Forelimb muscle (tissue), 1 donor: ENCODE data around the gene WNT9A. TPM values are rescaled to one million over a fixed set of nuclear protein-coding genes. Genes with fewer than 3 reads are reported as not detected.
"Not testable (repeated sequence)": the region's sequence is repeated elsewhere in the genome, so short reads cannot be mapped to it uniquely, and the experiment has no call there.

Experiments
- DNase-seq: peaks from one replicate; pipeline ENCODE4 v3.0.0-alpha.2; 2013; ENCODE audit warnings: low read depth
- polyA plus RNA-seq: library from polyadenylated mRNA; unstranded; fragments of 120-200 nt; gene quantifications from one replicate; pipeline ENCODE4 v1.2.1, GENCODE V29; 2013; ENCODE audit not compliant: insufficient read length

Gene WNT9A, protein sequence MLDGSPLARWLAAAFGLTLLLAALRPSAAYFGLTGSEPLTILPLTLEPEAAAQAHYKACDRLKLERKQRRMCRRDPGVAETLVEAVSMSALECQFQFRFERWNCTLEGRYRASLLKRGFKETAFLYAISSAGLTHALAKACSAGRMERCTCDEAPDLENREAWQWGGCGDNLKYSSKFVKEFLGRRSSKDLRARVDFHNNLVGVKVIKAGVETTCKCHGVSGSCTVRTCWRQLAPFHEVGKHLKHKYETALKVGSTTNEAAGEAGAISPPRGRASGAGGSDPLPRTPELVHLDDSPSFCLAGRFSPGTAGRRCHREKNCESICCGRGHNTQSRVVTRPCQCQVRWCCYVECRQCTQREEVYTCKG
- 11.2 TPM for polyA plus RNA-seq

DNA sequence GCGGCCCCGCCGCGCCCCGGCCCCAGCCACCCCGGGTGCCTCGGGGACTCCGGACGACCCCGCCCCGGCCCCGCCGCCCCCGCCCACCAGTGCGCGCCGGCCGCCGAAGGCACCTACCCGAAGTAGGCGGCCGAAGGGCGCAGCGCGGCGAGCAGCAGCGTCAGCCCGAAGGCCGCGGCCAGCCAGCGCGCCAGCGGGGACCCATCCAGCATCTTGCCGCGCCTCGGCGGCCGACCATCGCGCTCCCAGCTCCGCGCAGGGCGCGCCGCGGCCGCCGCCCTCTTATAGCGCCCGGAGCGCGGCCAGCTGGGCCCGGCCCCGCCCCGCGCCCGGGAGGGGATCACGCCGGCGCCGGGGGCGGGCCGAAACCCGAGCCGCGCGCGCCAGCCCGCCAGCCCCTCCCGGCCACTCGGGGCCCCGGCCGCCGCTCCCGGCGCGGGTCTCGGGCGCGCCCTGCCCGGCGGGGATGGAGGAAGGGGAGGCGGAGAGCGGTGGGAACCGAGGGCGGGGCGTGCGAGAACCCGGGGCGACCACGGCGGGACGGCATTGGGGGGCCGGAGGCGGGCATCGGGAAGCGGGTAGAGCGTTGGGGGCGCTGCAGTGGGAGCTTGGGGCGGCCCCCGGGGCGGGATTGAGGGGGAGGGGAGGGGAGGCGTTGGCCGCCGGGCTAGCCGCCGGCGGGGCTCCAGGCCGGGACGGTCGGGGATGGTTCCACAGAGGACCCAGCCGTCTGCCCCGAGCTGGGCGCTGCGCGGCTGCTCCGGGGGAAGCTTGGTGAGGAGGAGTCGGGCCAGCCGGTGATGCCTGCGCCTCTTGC is at the start of gene WNT9A:
TSS of gene WNT9A (minus strand) at position 257 of the 817 bp plus-strand sequence. CDS start at position 212, 45 bp downstream.
- peak; percentile 52 for DNase-seq

GRCh38 chr1:227996187-227996950 is 48.6 kb upstream of the WNT9A start:
- DNase-seq: no peak

DNA sequence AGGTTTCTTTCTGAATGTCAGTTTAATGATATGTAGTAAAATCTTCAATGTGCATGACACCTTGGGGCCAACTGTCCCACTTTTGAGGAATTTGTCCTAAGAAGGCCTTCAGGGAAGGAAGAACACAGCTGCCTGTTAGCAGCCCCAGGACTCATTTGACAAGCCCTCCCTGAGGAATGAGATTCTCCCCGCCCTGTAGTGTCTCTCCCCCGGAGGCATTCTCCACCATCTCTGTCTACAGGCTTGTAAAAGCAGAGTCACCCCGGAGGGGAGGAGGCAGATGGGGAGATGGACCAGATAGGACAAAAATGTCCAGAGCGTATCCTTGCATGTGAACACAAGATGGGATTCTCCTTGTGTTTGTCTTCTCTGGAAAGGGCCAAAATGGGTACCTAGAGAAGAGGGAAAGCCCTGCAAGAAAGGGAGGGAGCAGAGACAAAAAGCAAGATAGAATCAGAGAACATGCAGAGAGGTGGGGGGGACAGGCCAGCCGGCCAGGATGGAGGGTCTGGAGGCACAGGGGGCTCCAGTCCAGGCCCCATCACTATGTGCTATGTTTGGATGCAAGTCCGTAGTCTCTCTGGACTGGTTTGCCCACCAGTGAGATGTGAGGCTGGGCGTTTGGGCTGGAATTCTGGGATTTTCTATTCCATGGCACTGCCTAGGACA is 47.0 kb upstream of the WNT9A start:
- no peak for DNase-seq

- no peak for DNase-seq
These were observed 39.4 kb upstream of the WNT9A start for GRCh38 chr1:227987181-227987580.

DNA sequence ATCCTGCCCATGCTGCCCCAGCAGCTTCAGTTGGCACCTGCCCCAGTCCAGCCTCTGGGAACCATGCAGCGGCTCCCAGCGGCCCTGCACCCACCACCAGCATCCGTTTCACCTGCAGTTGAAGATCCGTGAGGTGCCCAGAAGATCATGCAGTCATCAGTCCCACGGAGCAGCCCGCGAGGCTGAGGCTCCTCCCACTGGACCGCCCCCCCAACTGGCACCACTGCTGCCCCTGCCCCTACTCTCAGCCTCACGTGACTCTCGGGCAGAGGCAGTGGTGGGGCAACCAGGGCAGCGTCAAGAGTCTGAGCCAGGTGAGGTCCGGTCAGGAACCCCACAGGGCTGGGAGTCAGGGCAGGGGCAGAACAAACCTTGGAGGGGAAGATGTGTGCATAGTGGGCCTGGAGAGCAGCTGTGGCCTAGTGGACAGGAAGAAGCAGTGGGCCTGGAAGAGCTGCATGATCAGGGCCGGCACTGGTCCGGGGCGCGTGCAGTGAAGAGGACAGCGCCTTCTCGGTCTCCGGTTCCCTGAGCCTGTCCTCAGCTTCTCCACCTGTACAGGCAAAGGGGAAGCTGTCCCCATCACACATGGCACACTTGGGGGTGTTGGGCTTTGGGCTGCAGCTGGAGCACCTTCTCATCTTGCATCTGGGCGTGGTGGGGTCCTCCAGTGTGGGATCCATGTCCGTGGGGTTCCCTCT is 28.0 kb upstream of the WNT9A start:
- not testable (repeated sequence) for DNase-seq

GRCh38 chr1:227973724-227974288 is 26.1 kb upstream of the WNT9A start:
- not testable (repeated sequence) for DNase-seq

GRCh38 chr1:227972843-227973374 is 25.2 kb upstream of the WNT9A start:
- DNase-seq: peak; percentile 25

GRCh38 chr1:227972283-227972679 is 24.5 kb upstream of the WNT9A start:
- not testable (repeated sequence) for DNase-seq

DNA sequence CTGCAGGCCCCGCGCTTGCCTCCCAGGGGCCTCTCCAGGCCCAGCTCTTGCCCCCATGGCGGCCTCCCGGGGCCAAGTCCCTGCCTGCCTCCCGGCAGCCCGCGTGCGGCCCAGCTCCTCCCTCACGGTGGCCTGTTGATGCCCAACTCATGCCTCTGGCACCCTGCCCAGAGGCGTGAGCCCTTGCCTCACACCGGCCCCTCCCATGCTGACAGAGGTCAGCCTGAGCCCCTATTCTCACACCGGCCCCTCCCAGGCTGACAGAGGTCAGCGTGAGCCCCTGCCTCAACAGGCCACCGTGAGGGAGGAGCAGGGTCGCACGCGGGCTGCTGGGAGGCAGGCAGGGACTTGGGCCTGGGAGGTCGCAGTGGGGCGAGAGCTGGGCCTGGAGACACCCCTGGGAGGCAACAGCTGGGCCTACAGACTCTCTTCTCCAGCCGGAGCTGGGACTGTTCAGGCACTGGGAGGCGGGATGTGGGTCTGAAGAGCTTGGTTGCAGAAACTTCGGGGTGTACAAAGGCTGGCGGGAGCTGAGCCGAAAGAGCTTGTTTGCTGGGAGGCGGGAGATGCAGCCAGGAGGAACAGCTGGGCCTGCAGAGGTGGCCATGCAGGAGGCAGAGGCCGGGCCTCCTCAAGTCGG is 24.0 kb upstream of the WNT9A start:
- not testable (repeated sequence) for DNase-seq

GRCh38 chr1:227971216-227971615 is 23.5 kb upstream of the WNT9A start:
- not testable (repeated sequence) for DNase-seq

DNA sequence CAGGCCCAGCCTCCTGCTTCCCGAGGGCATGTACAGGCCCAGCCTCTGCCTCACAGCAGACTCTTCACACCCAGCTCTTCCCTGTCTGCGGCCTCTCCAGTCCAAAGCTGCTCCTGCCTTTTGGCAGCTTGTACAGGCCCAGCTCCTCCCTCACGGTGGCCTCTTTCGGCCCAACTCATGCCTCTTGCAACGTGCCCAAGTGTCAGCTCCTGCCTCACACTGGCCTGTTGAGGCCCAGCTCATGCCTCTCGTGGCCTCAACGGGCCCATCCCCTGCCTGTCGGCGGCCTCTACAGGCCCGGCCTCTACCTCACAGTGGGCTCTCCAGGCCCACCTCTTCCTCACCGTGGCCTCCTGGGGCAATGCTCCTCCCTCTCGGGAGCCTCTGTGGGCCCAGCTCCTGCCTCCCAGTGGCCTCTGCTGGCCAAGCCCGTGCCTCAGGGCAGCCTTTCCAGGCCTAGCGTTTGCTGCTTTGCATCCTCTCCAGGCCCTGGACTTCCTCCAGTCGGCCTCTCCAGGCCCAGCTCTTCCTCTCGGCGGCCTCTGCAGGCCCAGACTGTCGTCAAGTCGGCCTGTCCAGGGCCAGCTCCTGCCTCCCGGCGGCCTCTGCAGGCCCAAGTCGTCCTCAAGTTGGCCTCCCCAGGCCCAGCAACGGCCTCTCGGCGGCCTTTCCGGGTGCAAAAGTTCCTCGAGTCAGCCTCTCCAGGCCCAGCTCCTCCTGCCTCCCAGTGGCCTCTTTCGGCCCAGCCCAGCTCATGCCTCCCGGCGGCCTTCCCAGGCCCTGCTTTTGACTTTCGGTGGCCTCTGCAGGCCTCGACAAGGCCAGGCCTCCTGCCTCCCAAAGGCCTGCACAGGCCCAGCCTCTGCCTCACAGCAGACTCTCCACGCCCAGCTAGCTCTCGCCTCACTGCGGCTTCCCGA is 22.6 kb upstream of the WNT9A start:
- DNase-seq: not testable (repeated sequence)

GRCh38 chr1:227967815-227968214 is 20.1 kb upstream of the WNT9A start:
- DNase-seq: not testable (repeated sequence)

DNA sequence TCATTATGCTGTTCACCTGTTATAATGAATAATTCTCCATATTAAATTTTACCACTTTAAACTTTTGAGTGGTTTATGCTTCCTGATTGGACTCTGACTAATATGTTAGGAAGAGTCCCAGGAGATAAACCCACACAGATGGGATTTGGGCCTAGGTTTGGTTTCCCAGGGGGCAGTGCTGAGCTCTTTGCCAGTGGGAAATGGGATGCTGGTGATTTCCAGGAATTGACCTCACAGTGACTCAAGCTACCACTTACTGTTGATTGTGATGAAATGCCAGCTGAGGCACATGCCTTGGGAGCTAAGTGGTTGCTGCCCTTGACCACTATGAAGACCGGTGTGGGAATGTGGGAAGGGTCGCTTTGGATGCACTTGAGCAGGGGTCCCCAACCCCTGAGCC is 19.0 kb upstream of the WNT9A start:
- not testable (repeated sequence) for DNase-seq

- no peak for DNase-seq
These were observed 14.1 kb upstream of the WNT9A start for GRCh38 chr1:227961651-227962466.

- DNase-seq: no peak
These were observed 11.7 kb upstream of the WNT9A start for GRCh38 chr1:227959325-227959860.

DNA sequence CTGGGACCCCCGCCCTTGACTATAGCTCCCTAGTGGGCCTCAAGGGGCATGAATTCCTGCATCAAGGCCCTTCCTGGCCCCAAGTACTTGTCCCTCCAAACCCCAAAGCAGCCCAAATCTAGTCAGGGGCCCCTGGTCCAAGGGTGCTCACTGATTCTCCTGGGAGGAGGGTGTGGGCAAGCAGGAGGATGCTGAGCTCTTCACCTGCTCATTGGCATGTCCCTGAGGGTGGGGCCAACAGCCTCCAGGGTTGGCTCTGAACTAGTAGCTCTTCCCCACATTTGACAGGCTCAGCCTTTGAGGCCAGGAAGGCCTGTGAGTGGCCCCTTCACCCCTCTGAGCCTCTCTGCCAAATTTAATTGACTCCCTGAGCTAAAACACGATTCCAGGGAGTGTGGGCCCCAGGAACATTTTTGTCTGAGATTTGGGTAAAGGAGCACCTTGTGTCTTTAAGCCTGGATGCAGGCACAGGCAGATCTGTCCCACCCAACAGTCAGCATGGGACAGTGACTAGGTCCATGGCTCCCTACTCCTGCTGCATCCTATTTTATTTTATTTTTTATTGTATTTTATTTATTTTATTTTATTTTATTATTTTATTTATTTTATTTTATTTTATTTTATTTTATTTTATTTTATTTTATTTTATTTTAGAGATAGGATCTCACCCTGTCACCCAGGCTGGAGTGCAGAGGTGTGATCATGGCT is 11.0 kb upstream of the WNT9A start:
- no peak for DNase-seq

GRCh38 chr1:227955808-227956207 is 8.1 kb upstream of the WNT9A start:
- no peak for DNase-seq
